Esophagus squamous epithelium (tissue), 5 donors: ENCODE results near the gene JARID2. TPM values are rescaled to one million over a fixed set of nuclear protein-coding genes. Genes with fewer than 3 reads are reported as not detected.

Experiments used
- DNase-seq: peaks from one replicate; lab custom pipeline; 2025; lab: John Stamatoyannopoulos, UW
- H3K27ac ChIP-seq, 4 donors: fragments of 200-600 bp; sonication (generic); one replicate each; pipeline ENCODE4 v1.5.1; 2016 to 2019; ENCODE audit warnings: mild to moderate bottlenecking in 1 of 4
- H3K27me3 ChIP-seq, 4 donors: fragments of 200-600 bp; sonication (generic); 1 replicate in 3 of 4; 2 replicates in 1 of 4; pipeline versions ENCODE4 v1.5.1 to v1.6.0; 2017 to 2021; ENCODE audit warnings: antibody characterized with exemption in 1 of 4
- H3K36me3 ChIP-seq, 3 donors: fragments of 200-600 bp; sonication (generic); one replicate each; pipeline ENCODE4 v1.5.1; 2016 to 2019
- H3K4me1 ChIP-seq, 3 donors: fragments of 200-600 bp; sonication (generic); one replicate each; pipeline ENCODE4 v1.5.1; 2017 to 2019
- H3K4me3 ChIP-seq, 4 donors: fragments of 200-600 bp; sonication (generic); 1 replicate in 3 of 4; 2 replicates in 1 of 4; pipeline ENCODE4 v1.5.1; 2016 to 2019; ENCODE audit warnings: mild to moderate bottlenecking in 2 of 4, moderate library complexity in 1 of 4
- H3K9me3 ChIP-seq, 3 donors: fragments of 200-600 bp; sonication (generic); one replicate each; pipeline ENCODE4 v1.5.1; 2016 to 2019
- POLR2A ChIP-seq, 4 donors: fragments of 450-650 bp; IDR thresholded peaks; one replicate each; pipeline ENCODE4 v1.6.1; 2017; ENCODE audit warnings: antibody characterized with exemption in 4 of 4, mild to moderate bottlenecking in 4 of 4, moderate library complexity in 3 of 4
- WGBS, 2 donors: methylation state at CpG; one replicate each; pipeline ENCODE4 v1.1.5; 2018; 5-methylcytosine and 5-hydroxymethylcytosine counted together
- intact Hi-C: fragments of 100-400 bp; cut with DNase I; formaldehyde crosslinking; loops from one replicate; pipeline ENCODE4 v1.15.0; 2022
- total RNA-seq, 4 donors: library from RNA; depleted of rRNA; stranded (reverse); fragments of >200 nt; gene quantifications; one replicate each; pipeline ENCODE4 v1.1.0, GENCODE V29; 2016
- TF ChIP-seq, protein P1 (sequence below), 6 experiments: fragments of 450-650 bp in 4 of 6; fragments of 200-600 bp in 2 of 6; sonication (generic) in 2 of 6; IDR thresholded peaks; one replicate each; pipeline ENCODE4 v1.5.1; 2016 to 2019; ENCODE audit warnings: antibody characterized with exemption in 6 of 6, mild to moderate bottlenecking in 4 of 6, moderate library complexity in 4 of 6
- donor health status: DM: yes; HTN: yes; CAD: no.

Gene JARID2
- total RNA-seq, 4 donors from 2014 or later: 13.3 to 19.6 (median 16.3) TPM

DNA sequence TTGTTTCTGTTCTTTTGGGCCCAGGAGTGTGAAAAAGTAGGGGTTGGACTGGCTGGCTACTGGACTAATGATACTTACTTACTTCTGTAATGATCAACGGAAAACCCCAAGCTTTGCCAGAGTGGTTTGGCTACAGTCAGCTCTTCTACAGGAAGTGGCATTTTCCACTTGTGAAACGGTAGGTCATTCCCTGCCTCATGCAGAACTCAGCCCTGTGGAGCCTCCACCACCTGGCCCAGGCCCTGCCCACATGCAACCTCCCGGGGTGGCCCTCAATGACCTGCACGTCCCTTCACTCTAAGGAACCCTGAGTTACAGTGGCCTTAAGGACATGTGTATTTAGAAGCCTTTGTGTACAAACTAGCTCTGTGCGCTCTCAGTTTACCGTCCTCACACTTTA, 276.6 kb downstream of the JARID2 start:
- DNase-seq: no peak
- WGBS, 2 donors: 57 to 100% methylated on average over 4 to 6 of the region's 6 CpGs
- peak overlapping the region in 3 of 4 donors; percentile 18 to 65 (median 25) for H3K27ac ChIP-seq

GRCh38 chr6:15522856-15523529, 277.1 kb downstream of the JARID2 start:
- H3K9me3 ChIP-seq: no peaks in the 10 kb centered on the region
- no peaks in the 10 kb centered on the region for H3K27me3 ChIP-seq
- H3K27ac ChIP-seq: peak overlapping the region in 1 of 4 donors; percentile 65
- H3K36me3 ChIP-seq: peaks cover 0 to 90% (median 21%) of the 10 kb centered on the region in 3 donors
- WGBS, 2 donors: 88 to 93% methylated on average over 11 to 13 of the region's 16 CpGs
- DNase-seq: no peak
- TF ChIP-seq, protein P1, sequence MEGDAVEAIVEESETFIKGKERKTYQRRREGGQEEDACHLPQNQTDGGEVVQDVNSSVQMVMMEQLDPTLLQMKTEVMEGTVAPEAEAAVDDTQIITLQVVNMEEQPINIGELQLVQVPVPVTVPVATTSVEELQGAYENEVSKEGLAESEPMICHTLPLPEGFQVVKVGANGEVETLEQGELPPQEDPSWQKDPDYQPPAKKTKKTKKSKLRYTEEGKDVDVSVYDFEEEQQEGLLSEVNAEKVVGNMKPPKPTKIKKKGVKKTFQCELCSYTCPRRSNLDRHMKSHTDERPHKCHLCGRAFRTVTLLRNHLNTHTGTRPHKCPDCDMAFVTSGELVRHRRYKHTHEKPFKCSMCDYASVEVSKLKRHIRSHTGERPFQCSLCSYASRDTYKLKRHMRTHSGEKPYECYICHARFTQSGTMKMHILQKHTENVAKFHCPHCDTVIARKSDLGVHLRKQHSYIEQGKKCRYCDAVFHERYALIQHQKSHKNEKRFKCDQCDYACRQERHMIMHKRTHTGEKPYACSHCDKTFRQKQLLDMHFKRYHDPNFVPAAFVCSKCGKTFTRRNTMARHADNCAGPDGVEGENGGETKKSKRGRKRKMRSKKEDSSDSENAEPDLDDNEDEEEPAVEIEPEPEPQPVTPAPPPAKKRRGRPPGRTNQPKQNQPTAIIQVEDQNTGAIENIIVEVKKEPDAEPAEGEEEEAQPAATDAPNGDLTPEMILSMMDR (IDR thresholded peaks at IDR 0.05): no peak
- no peak for TF ChIP-seq POLR2A (IDR thresholded peaks at IDR 0.05)
- no peak overlapping the region for H3K4me3 ChIP-seq
- H3K4me1 ChIP-seq: peaks cover 0 to 10% (median 8%) of the 10 kb centered on the region in 3 donors
- intact Hi-C loops: no loop called here

More for the DNA sequence above, 276.6 kb downstream of the JARID2 start:
- no peak for TF ChIP-seq POLR2A (IDR thresholded peaks at IDR 0.05)
- TF ChIP-seq, protein P1 (IDR thresholded peaks at IDR 0.05): no peak
- Histone ChIP-seq H3K9me3 (no peaks in the 10 kb centered on the region), H3K36me3 (peaks cover 5 to 90% (median 26%) of the 10 kb centered on the region in 3 donors), H3K27me3 (no peaks in the 10 kb centered on the region), H3K4me1 (peaks cover 0 to 10% (median 8%) of the 10 kb centered on the region in 3 donors), H3K4me3 (no peak overlapping the region)
- intact Hi-C loops: no loop called here

- TF ChIP-seq, protein P1 (IDR thresholded peaks at IDR 0.05): no peak
- no peak for TF ChIP-seq POLR2A (IDR thresholded peaks at IDR 0.05)
- DNase-seq: no peak
These were observed 278.1 kb downstream of the JARID2 start for GRCh38 chr6:15523679-15524630.

GRCh38 chr6:15524861-15525401, 279.1 kb downstream of the JARID2 start:
- Histone ChIP-seq H3K9me3 (no peaks in the 10 kb centered on the region), H3K27ac (no peak overlapping the region), H3K4me3 (no peak overlapping the region), H3K36me3 (peaks cover 0 to 90% (median 12%) of the 10 kb centered on the region in 3 donors), H3K4me1 (peaks cover 0 to 10% (median 8%) of the 10 kb centered on the region in 3 donors), H3K27me3 (no peaks in the 10 kb centered on the region)
- WGBS, 2 donors: 93 to 94% methylated on average over 12 to 13 of the region's 14 CpGs
- no peak for TF ChIP-seq POLR2A (IDR thresholded peaks at IDR 0.05)
- TF ChIP-seq, protein P1 (IDR thresholded peaks at IDR 0.05): no peak
- intact Hi-C loops: no loop called here
- no peak for DNase-seq

More at GRCh38 chr6:15523679-15524630, 278.1 kb downstream of the JARID2 start:
- H3K36me3 ChIP-seq: peaks cover 0 to 90% (median 13%) of the 10 kb centered on the region in 3 donors
- no peak overlapping the region for H3K4me3 ChIP-seq
- 92 to 95% methylated on average over 21 to 23 of the region's 23 CpGs for WGBS, 2 donors
- no peaks in the 10 kb centered on the region for H3K27me3 ChIP-seq
- intact Hi-C loops: no loop called here
- no peaks in the 10 kb centered on the region for H3K9me3 ChIP-seq
- peaks cover 0 to 10% (median 8%) of the 10 kb centered on the region in 3 donors for H3K4me1 ChIP-seq
- no peak overlapping the region for H3K27ac ChIP-seq
